ENCODE results near the gene PLN.

Gene PLN

DNA sequence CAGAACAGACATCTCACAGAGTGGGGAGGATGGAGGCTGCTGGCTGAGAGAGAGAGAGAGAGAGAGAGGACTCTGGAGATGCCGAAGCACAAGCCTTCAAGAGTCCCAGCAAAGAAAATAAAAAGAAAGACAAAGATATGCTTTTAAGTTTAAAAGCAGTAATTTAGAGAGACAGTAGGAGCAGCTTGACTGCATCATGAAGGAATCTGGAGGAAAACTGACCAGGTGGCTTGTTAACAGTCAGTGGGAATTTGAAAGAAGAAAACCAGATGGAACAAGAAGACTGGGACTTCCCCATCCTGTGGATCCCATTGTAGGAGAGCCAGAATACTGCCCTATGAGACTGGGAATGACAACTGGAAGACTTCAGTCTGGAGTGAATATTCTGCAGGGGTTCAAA is 46.3 kb upstream of the PLN start:
- TF ChIP-seq, protein P1, sequence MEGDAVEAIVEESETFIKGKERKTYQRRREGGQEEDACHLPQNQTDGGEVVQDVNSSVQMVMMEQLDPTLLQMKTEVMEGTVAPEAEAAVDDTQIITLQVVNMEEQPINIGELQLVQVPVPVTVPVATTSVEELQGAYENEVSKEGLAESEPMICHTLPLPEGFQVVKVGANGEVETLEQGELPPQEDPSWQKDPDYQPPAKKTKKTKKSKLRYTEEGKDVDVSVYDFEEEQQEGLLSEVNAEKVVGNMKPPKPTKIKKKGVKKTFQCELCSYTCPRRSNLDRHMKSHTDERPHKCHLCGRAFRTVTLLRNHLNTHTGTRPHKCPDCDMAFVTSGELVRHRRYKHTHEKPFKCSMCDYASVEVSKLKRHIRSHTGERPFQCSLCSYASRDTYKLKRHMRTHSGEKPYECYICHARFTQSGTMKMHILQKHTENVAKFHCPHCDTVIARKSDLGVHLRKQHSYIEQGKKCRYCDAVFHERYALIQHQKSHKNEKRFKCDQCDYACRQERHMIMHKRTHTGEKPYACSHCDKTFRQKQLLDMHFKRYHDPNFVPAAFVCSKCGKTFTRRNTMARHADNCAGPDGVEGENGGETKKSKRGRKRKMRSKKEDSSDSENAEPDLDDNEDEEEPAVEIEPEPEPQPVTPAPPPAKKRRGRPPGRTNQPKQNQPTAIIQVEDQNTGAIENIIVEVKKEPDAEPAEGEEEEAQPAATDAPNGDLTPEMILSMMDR (IDR thresholded peaks at IDR 0.05; ENCODE audit: low read depth, low read length, poor library complexity, severe bottlenecking), result no peak
- TF ChIP-seq EZH2phosphoT487 (IDR thresholded peaks at IDR 0.05; ENCODE audit: borderline replicate concordance, low read length), result no peak
- no peaks in the 10 kb centered on the region for H3K36me3 ChIP-seq (ENCODE audit: control insufficient read depth, low read length)
- H3K4me3 ChIP-seq (ENCODE audit: low read length), result no peak overlapping the region
- H3K27ac ChIP-seq (ENCODE audit: low read depth, low read length), result no peak overlapping the region
- H3K4me2 ChIP-seq (ENCODE audit: low read length), result no peak overlapping the region
- no peaks in the 10 kb centered on the region for H3K9me2 ChIP-seq (replicated peaks; ENCODE audit: control insufficient read depth, low read length)
- no peaks in the 10 kb centered on the region for H3K9me3 ChIP-seq (ENCODE audit: control insufficient read depth, insufficient read depth, low read length)
- no peaks in the 10 kb centered on the region for H3K79me2 ChIP-seq (ENCODE audit: control insufficient read depth, low read length)
- H3F3A ChIP-seq (ENCODE audit: control insufficient read depth, insufficient read depth), result no peaks in the 10 kb centered on the region
- no peaks in the 10 kb centered on the region for H3K27me3 ChIP-seq (ENCODE audit: control insufficient read depth, low read length)
- H3K4me1 ChIP-seq (ENCODE audit: control insufficient read depth, low read length), result no peaks in the 10 kb centered on the region
- no peaks in the 10 kb centered on the region for H4K20me1 ChIP-seq (ENCODE audit: control insufficient read depth, insufficient read depth, low read depth, low read length)

GRCh38 chr6:118502169-118502568 is 45.9 kb upstream of the PLN start:
- H3K27ac ChIP-seq (ENCODE audit: low read depth, low read length), result no peak overlapping the region
- no peak overlapping the region for H3K4me2 ChIP-seq (ENCODE audit: low read length)

GRCh38 chr6:118504611-118505010 is 43.5 kb upstream of the PLN start:
- Histone ChIP-seq H3K4me2 (ENCODE audit: low read length) (no peak overlapping the region), H3K36me3 (ENCODE audit: control insufficient read depth, low read length) (no peaks in the 10 kb centered on the region)

More at GRCh38 chr6:118502169-118502568, 45.9 kb upstream of the PLN start:
- H3K4me1 ChIP-seq (ENCODE audit: control insufficient read depth, low read length), result no peaks in the 10 kb centered on the region
- no peaks in the 10 kb centered on the region for H4K20me1 ChIP-seq (ENCODE audit: control insufficient read depth, insufficient read depth, low read depth, low read length)
- H3K9me3 ChIP-seq (ENCODE audit: control insufficient read depth, insufficient read depth, low read length), result no peaks in the 10 kb centered on the region
- no peaks in the 10 kb centered on the region for H3K36me3 ChIP-seq (ENCODE audit: control insufficient read depth, low read length)
- no peak overlapping the region for H3K4me3 ChIP-seq (ENCODE audit: low read length)
- no peak for TF ChIP-seq EZH2phosphoT487 (IDR thresholded peaks at IDR 0.05; ENCODE audit: borderline replicate concordance, low read length)
- TF ChIP-seq, protein P1 (IDR thresholded peaks at IDR 0.05; ENCODE audit: low read depth, low read length, poor library complexity, severe bottlenecking), result no peak
- H3K79me2 ChIP-seq (ENCODE audit: control insufficient read depth, low read length), result no peaks in the 10 kb centered on the region
- H3K27me3 ChIP-seq (ENCODE audit: control insufficient read depth, low read length), result no peaks in the 10 kb centered on the region
- no peaks in the 10 kb centered on the region for H3F3A ChIP-seq (ENCODE audit: control insufficient read depth, insufficient read depth)
- H3K9me2 ChIP-seq (replicated peaks; ENCODE audit: control insufficient read depth, low read length), result no peaks in the 10 kb centered on the region

More at GRCh38 chr6:118504611-118505010, 43.5 kb upstream of the PLN start:
- Histone ChIP-seq H3K79me2 (ENCODE audit: control insufficient read depth, low read length) (no peaks in the 10 kb centered on the region), H3K4me3 (ENCODE audit: low read length) (no peak overlapping the region), H3K9me3 (ENCODE audit: control insufficient read depth, insufficient read depth, low read length) (no peaks in the 10 kb centered on the region), H3K27me3 (ENCODE audit: control insufficient read depth, low read length) (no peaks in the 10 kb centered on the region), H3K4me1 (ENCODE audit: control insufficient read depth, low read length) (no peaks in the 10 kb centered on the region), H3F3A (ENCODE audit: control insufficient read depth, insufficient read depth) (no peaks in the 10 kb centered on the region), H3K9me2 (replicated peaks; ENCODE audit: control insufficient read depth, low read length) (no peaks in the 10 kb centered on the region), H4K20me1 (ENCODE audit: control insufficient read depth, insufficient read depth, low read depth, low read length) (no peaks in the 10 kb centered on the region), H3K27ac (ENCODE audit: low read depth, low read length) (no peak overlapping the region)
- no peak for TF ChIP-seq EZH2phosphoT487 (IDR thresholded peaks at IDR 0.05; ENCODE audit: borderline replicate concordance, low read length)
- TF ChIP-seq, protein P1 (IDR thresholded peaks at IDR 0.05; ENCODE audit: low read depth, low read length, poor library complexity, severe bottlenecking), result no peak

Data from DOHH2 (cell line).